ENCODE data around the gene UBE2J2. TPM values are rescaled to one million over a fixed set of nuclear protein-coding genes. Genes with fewer than 3 reads are reported as not detected.

Gene UBE2J2
- total and polyA plus RNA-seq, 7 experiments from 2014 or later, result 62.3 to 92.2 (median 84.1) TPM

DNA sequence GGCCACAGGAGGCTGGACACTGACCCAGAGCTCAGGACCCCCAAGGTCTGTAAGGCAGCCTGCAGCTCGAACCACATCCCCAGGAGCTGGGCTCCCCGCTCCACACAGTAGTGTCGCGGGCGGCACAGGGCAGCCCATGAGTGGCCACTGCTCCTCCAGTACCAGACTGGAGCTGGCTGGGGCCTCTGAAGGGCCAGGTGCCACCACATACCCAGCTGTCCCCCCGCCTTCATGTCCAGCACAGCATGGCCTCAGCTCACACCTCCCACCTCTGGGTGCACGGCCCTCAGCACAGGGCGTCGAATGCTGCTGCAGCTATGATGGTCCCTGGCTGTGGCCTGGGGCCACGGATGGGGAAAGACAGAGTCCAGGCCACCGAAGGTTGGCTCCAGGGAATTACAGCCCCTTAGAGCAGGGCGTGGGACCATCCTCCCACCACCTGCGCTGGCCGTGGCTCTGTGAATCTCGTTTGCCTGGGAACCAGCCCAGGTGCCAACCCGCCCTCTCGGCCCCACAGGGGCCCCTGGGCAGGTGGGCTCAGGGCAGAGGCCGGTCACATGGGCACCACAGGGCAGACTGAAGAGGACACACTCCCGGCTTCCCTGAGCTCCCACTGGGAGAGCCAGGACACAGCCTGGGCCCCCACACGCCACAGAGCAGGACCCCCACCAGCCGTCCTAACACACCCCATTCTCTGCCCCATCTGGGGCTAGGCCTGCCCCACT, 57.6 kb downstream of the UBE2J2 start:
- no peaks in the 10 kb centered on the region for H3K9me3 ChIP-seq (ENCODE audit: control insufficient read depth in 2 of 3, low read length in 3 of 3)
- Mint-ChIP-seq H3K4me3 (peak overlapping the region in 2 of 10 donors; percentile 55 to 71), H3K27ac (peak overlapping the region in 2 of 9 donors; percentile 83 to 89), H3K4me1 (peaks cover 0 to 28% (median 19%) of the 10 kb centered on the region in 7 donors), H3K36me3 (peaks cover 0 to 20% (median 0%) of the 10 kb centered on the region in 5 donors), H3K9me3 (no peaks in the 10 kb centered on the region), H3K27me3 (no peaks in the 10 kb centered on the region)
- intact Hi-C loops (cut with micrococcal nuclease), result no loop called here
- H3K4me3 ChIP-seq (ENCODE audit: low read length), result no peak overlapping the region
- peaks cover 0 to 48% (median 0%) of the 10 kb centered on the region in 3 experiments for H3K36me3 ChIP-seq (ENCODE audit: control insufficient read depth in 2 of 3, insufficient read depth in 3 of 3, low read length in 3 of 3)
- no peak overlapping the region for H3K27ac ChIP-seq (ENCODE audit: low read depth, low read length)
- peaks cover 6 to 24% of the 10 kb centered on the region in 2 donors for H3K4me1 ChIP-seq (ENCODE audit: control insufficient read depth in 2 of 2, insufficient read depth in 2 of 2, low read length in 2 of 2)
- CTCF ChIA-PET, result no interaction called here
- POLR2A ChIA-PET, result interaction anchor here (0.7 kb wide), 1 partner anchor 20 kb away, joined by 4 read pairs; no protein-coding TSS in a partner anchor
- H3K27me3 ChIP-seq (ENCODE audit: control insufficient read depth in 2 of 2, insufficient read depth in 2 of 2, low read length in 2 of 2), result no peaks in the 10 kb centered on the region
- DNase-seq (no peak), ATAC-seq (no peak)

GRCh38 chr1:1215080-1215676, 58.5 kb downstream of the UBE2J2 start:
- no peaks in the 10 kb centered on the region for H3K27me3 ChIP-seq (ENCODE audit: control insufficient read depth in 2 of 2, insufficient read depth in 2 of 2, low read length in 2 of 2)
- no peaks in the 10 kb centered on the region for H3K9me3 ChIP-seq (ENCODE audit: control insufficient read depth in 2 of 3, low read length in 3 of 3)
- Mint-ChIP-seq H3K36me3 (peaks cover 0 to 15% (median 0%) of the 10 kb centered on the region in 5 donors), H3K4me3 (peak overlapping the region in 4 of 10 donors; percentile 9 to 80 (median 52)), H3K4me1 (peaks cover 0 to 26% (median 19%) of the 10 kb centered on the region in 7 donors), H3K27me3 (no peaks in the 10 kb centered on the region), H3K27ac (peak overlapping the region in 6 of 9 donors; percentile 15 to 77 (median 42)), H3K9me3 (peaks cover 0 to 2% (median 0%) of the 10 kb centered on the region in 11 donors)
- POLR2A ChIA-PET, result interaction anchor here (0.7 kb wide), 1 partner anchor 19 kb away, joined by 4 read pairs; no protein-coding TSS in a partner anchor
- H3K27ac ChIP-seq (ENCODE audit: low read depth, low read length), result peak overlapping the region; percentile 54
- no peak overlapping the region for H3K4me3 ChIP-seq (ENCODE audit: low read length)
- intact Hi-C loops (cut with micrococcal nuclease), result no loop called here
- peaks cover 6 to 24% of the 10 kb centered on the region in 2 donors for H3K4me1 ChIP-seq (ENCODE audit: control insufficient read depth in 2 of 2, insufficient read depth in 2 of 2, low read length in 2 of 2)
- DNase-seq (peak in 1 of 9 donors; percentile 63), ATAC-seq (no peak)
- H3K36me3 ChIP-seq (ENCODE audit: control insufficient read depth in 2 of 3, insufficient read depth in 3 of 3, low read length in 3 of 3), result peaks cover 0 to 40% (median 0%) of the 10 kb centered on the region in 3 experiments
- CTCF ChIA-PET, result no interaction called here

DNA sequence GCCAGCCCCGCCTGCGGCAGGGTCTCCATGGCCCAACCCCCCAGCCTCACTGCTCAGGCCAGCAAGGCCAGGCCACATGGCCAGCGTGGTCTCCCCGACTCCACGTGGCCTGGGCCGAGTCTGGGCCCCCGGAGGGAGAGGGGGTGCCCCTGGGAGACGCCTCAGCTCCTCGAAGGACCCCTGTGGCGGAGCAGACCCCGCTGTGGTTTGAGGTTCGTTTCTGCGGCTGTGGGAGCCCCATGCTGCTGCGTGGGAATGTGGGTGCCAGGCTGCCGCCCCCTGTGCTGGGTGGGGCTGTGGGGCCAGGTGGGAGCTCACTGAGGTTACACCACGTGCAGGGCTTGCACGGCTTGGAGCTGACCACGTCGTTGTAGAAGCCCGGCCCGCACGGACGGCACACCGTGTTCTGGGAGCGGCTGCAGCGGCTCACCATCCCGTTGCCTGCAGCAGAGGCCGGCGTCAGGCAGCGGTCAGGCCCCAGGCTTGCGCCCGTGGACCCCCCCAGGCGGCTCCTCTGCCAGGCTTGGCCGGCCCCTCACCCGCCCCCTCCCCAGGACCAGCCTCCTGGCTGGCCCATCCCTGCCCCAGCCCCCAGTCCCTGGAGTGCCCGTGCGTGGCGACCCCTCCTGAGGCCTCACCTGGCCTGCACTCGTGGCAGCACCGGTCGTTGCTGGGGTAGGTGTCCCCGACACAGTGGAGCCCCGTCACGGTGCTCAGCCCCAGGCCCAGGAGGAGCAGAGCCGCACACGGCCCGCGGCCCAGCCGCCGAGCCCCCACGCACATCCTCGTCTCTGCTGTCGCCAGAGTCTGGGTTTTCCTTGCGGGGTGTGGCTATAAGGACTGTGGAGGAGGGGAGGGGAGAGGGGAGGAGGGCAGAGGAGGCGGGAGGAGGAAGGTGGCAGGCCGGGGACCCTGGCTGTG, 60.0 kb downstream of the UBE2J2 start, which contains the start of gene TNFRSF4:
Gene TNFRSF4 (minus strand): TSS at position 809 of the 921 bp plus-strand sequence. CDS start 26 bp downstream, at position 783.
- Histone ChIP-seq H3K4me3 (ENCODE audit: low read length) (peak within 1 kb of the TSS; percentile 43), H3K4me1 (ENCODE audit: control insufficient read depth in 2 of 2, insufficient read depth in 2 of 2, low read length in 2 of 2) (peaks cover 11 to 27% of the 10 kb centered on the region in 2 donors), H3K27ac (ENCODE audit: low read depth, low read length) (peak within 1 kb of the TSS; percentile 50), H3K9me3 (ENCODE audit: control insufficient read depth in 2 of 3, low read length in 3 of 3) (no peaks in the 10 kb centered on the region), H3K36me3 (ENCODE audit: control insufficient read depth in 2 of 3, insufficient read depth in 3 of 3, low read length in 3 of 3) (peaks cover 0 to 26% (median 0%) of the 10 kb centered on the region in 3 experiments), H3K27me3 (ENCODE audit: control insufficient read depth in 2 of 2, insufficient read depth in 2 of 2, low read length in 2 of 2) (no peaks in the 10 kb centered on the region)
- H3K4me1 Mint-ChIP-seq, result peaks cover under 1 to 37% (median 22%) of the 10 kb centered on the region in 7 donors
- peak in 2 of 9 donors; percentile 28 to 66 for DNase-seq
- peak; percentile 18 for ATAC-seq
- no peaks in the 10 kb centered on the region for H3K27me3 Mint-ChIP-seq
- peaks cover 0 to 14% (median 0%) of the 10 kb centered on the region in 5 donors for H3K36me3 Mint-ChIP-seq
- H3K9me3 Mint-ChIP-seq, result peaks cover 0 to 2% (median 0%) of the 10 kb centered on the region in 11 donors
- H3K27ac Mint-ChIP-seq, result peak within 1 kb of the TSS in 7 of 9 donors; percentile 15 to 78 (median 55)
- ChIA-PET POLR2A (no interaction called here), CTCF (no interaction called here)
- intact Hi-C loops (cut with micrococcal nuclease), result loop anchor here (2.0 to 5.0 kb wide), 3 partner anchors 59 to 97 kb away; partner anchors contain the start of genes C1orf159 (in 1 of the 2) and UBE2J2 (in 1 of the 2)
- H3K4me3 Mint-ChIP-seq, result peak within 1 kb of the TSS in 9 of 10 donors; percentile 39 to 80 (median 62)

- peaks cover 6 to 44% (median 29%) of the 10 kb centered on the region in 7 donors for H3K4me1 Mint-ChIP-seq
- intact Hi-C loops (cut with micrococcal nuclease), result loop anchor here (2.0 to 5.0 kb wide), 3 partner anchors 59 to 96 kb away; partner anchors contain the start of genes C1orf159 (in 1 of the 2) and UBE2J2 (in 1 of the 2)
- H3K9me3 Mint-ChIP-seq, result peaks cover 0 to 2% (median 0%) of the 10 kb centered on the region in 11 donors
- DNase-seq, result peak in 2 of 9 donors; percentile 11 to 71
- Histone ChIP-seq H3K36me3 (ENCODE audit: control insufficient read depth in 2 of 3, insufficient read depth in 3 of 3, low read length in 3 of 3) (peaks cover 0 to 19% (median 0%) of the 10 kb centered on the region in 3 experiments), H3K9me3 (ENCODE audit: control insufficient read depth in 2 of 3, low read length in 3 of 3) (no peaks in the 10 kb centered on the region), H3K27ac (ENCODE audit: low read depth, low read length) (peak overlapping the region; percentile 50), H3K4me1 (ENCODE audit: control insufficient read depth in 2 of 2, insufficient read depth in 2 of 2, low read length in 2 of 2) (peaks cover 17 to 27% of the 10 kb centered on the region in 2 donors), H3K27me3 (ENCODE audit: control insufficient read depth in 2 of 2, insufficient read depth in 2 of 2, low read length in 2 of 2) (no peaks in the 10 kb centered on the region), H3K4me3 (ENCODE audit: low read length) (peak overlapping the region; percentile 43)
- H3K27ac Mint-ChIP-seq, result peak overlapping the region in 1 of 9 donors; percentile 62
- no peaks in the 10 kb centered on the region for H3K27me3 Mint-ChIP-seq
- H3K4me3 Mint-ChIP-seq, result peak overlapping the region in 4 of 10 donors; percentile 23 to 78 (median 69)
- ATAC-seq, result peak; percentile 50
- peaks cover 0 to 11% (median 0%) of the 10 kb centered on the region in 5 donors for H3K36me3 Mint-ChIP-seq
- CTCF ChIA-PET, result no interaction called here
- POLR2A ChIA-PET, result no interaction called here
These were observed 60.8 kb downstream of the UBE2J2 start for GRCh38 chr1:1212780-1213344.

DNA sequence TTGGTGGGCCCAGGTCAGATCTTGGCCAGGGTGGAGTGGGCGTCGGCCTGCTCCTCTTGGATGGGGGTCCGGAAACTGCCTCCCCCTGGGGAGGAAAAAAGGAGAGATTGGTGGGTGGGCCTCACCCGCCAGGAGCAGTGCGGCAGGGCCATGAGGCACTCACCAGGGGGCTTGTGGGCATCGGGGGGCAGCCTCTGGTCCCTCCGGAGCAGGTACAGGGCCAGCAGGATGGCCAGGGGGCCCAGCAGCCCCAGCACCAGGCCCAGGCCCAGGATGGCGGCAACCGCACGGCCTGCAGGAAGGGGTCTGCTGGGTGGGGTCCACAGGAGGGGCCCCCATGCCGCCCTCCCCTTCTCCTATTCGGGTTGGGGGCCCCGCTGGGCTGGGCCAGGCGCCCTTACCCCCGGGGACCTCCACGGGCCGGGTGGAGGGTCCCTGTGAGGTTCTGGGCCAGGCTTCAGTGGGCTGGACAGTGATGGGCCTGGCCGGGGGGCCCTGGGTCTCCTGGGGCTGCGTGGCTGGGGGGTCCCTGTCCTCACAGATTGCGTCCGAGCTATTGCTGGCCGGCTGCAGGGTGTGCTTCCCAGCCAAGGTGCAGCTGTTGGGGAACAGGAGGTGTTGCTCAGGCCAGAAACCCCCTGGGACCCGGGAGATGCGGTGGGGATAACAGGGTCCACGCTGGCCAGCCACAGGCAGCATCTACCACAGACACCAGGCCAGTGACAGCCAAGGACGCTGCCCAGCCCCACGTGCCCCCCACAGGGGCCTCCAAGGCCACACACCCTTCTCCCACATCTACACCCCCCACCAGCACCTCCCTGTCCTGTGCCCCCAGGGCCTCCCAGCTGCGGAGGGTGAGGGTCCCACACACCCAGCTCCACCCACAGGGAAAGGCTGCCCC, 61.9 kb downstream of the UBE2J2 start:
- Mint-ChIP-seq H3K27me3 (no peaks in the 10 kb centered on the region), H3K36me3 (peaks cover 0 to 8% (median 0%) of the 10 kb centered on the region in 5 donors), H3K27ac (peak overlapping the region in 1 of 9 donors; percentile 63), H3K4me1 (peaks cover 6 to 45% (median 30%) of the 10 kb centered on the region in 7 donors), H3K9me3 (peaks cover 0 to 2% (median 0%) of the 10 kb centered on the region in 11 donors), H3K4me3 (peak overlapping the region in 5 of 10 donors; percentile 17 to 78 (median 43))
- H3K36me3 ChIP-seq (ENCODE audit: control insufficient read depth in 2 of 3, insufficient read depth in 3 of 3, low read length in 3 of 3), result peaks cover 0 to 11% (median 0%) of the 10 kb centered on the region in 3 experiments
- peak in 1 of 9 donors; percentile 9 for DNase-seq
- H3K27ac ChIP-seq (ENCODE audit: low read depth, low read length), result no peak overlapping the region
- no peak for ATAC-seq
- H3K27me3 ChIP-seq (ENCODE audit: control insufficient read depth in 2 of 2, insufficient read depth in 2 of 2, low read length in 2 of 2), result no peaks in the 10 kb centered on the region
- H3K4me3 ChIP-seq (ENCODE audit: low read length), result no peak overlapping the region
- ChIA-PET CTCF (no interaction called here), POLR2A (no interaction called here)
- no peaks in the 10 kb centered on the region for H3K9me3 ChIP-seq (ENCODE audit: control insufficient read depth in 2 of 3, low read length in 3 of 3)
- intact Hi-C loops (cut with micrococcal nuclease), result loop anchor here (2.0 to 5.0 kb wide), 3 partner anchors 61 to 95 kb away; partner anchors contain the start of genes C1orf159 (in 1 of the 2) and UBE2J2 (in 1 of the 2)
- H3K4me1 ChIP-seq (ENCODE audit: control insufficient read depth in 2 of 2, insufficient read depth in 2 of 2, low read length in 2 of 2), result peaks cover 18 to 34% of the 10 kb centered on the region in 2 donors

Data from naive thymus-derived CD4-positive, alpha-beta T cell (primary cell).